HEK293 (cell line): ENCODE data around the gene PPA1.

ENCODE experiments used
- GLI2 ChIP-seq: fragments of 450-650 bp; formaldehyde crosslinking; IDR thresholded peaks from 2 replicates; pipeline ENCODE4; 2017; ENCODE audit warnings: missing biosample characterization, missing genetic modification characterization, low read depth, borderline replicate concordance
- KLF16 ChIP-seq: fragments of 450-650 bp; formaldehyde crosslinking; IDR thresholded peaks from 2 replicates; pipeline ENCODE4 v1.5.1; 2017; ENCODE audit warnings: missing biosample characterization, missing genetic modification characterization
- PRDM4 ChIP-seq: fragments of 450-650 bp; formaldehyde crosslinking; IDR thresholded peaks from 2 replicates; pipeline ENCODE4 v1.5.1; 2017; ENCODE audit warnings: missing biosample characterization, missing genetic modification characterization
- YY1 ChIP-seq: fragments of 450-650 bp; formaldehyde crosslinking; IDR thresholded peaks from 2 replicates; pipeline ENCODE4 v1.5.1; 2018; ENCODE audit warnings: missing biosample characterization, missing genetic modification characterization
- ZNF19 ChIP-seq: fragments of 450-650 bp; formaldehyde crosslinking; IDR thresholded peaks from 2 replicates; pipeline ENCODE4; 2016; ENCODE audit warnings: missing biosample characterization, missing genetic modification characterization, low read depth
- ZNF23 ChIP-seq: fragments of 450-650 bp; formaldehyde crosslinking; IDR thresholded peaks from 2 replicates; pipeline ENCODE4 v1.5.1; 2016; ENCODE audit warnings: missing biosample characterization, missing genetic modification characterization, borderline replicate concordance
- ZNF24 ChIP-seq: fragments of 450-650 bp; formaldehyde crosslinking; IDR thresholded peaks from 2 replicates; pipeline ENCODE4 v1.5.1; 2016; ENCODE audit warnings: missing biosample characterization, missing genetic modification characterization
- ZNF274 ChIP-seq, 2 experiments: fragments of 200-500 bp in 1 of 2; fragments of 450-650 bp in 1 of 2; sonication (Bioruptor generic) in 1 of 2; formaldehyde crosslinking in 1 of 2; IDR thresholded peaks; 2 replicates each; pipeline versions ENCODE4 v1.5.1 to v1.6.1; 2014 to 2016; ENCODE audit warnings: borderline replicate concordance in 1 of 2, inconsistent platforms in 1 of 2, low read length in 1 of 2, missing biosample characterization in 1 of 2, missing genetic modification characterization in 1 of 2
- ZNF335 ChIP-seq: fragments of 450-650 bp; formaldehyde crosslinking; conservative IDR thresholded peaks from 2 replicates; pipeline ENCODE4 v1.5.1; 2016; ENCODE audit warnings: missing biosample characterization, missing genetic modification characterization
- ZNF449 ChIP-seq: fragments of 450-650 bp; formaldehyde crosslinking; IDR thresholded peaks from 2 replicates; pipeline ENCODE4 v1.5.1; 2017; ENCODE audit warnings: missing biosample characterization, mild to moderate bottlenecking, missing genetic modification characterization, moderate library complexity
- ZNF596 ChIP-seq: fragments of 450-650 bp; IDR thresholded peaks from 2 replicates; pipeline ENCODE4 v1.5.0; 2018; ENCODE audit warnings: missing biosample characterization, mild to moderate bottlenecking, missing genetic modification characterization, moderate library complexity
- ZNF792 ChIP-seq: fragments of 450-650 bp; formaldehyde crosslinking; IDR thresholded peaks from 2 replicates; pipeline ENCODE4 v1.5.1; 2016; ENCODE audit warnings: missing biosample characterization, missing genetic modification characterization
- TF ChIP-seq, protein P1 (sequence below): fragments of 450-650 bp; formaldehyde crosslinking; IDR thresholded peaks from 2 replicates; pipeline ENCODE4 v1.5.1; 2016; ENCODE audit warnings: missing biosample characterization, missing genetic modification characterization

GRCh38 chr10:70267161-70267933 lies 34.1 kb upstream of the PPA1 start:
- no peak for TF ChIP-seq PRDM4 (tag by site-specific recombination)
- TF ChIP-seq GLI2: no peak
- no peak for TF ChIP-seq ZNF23
- no peak for TF ChIP-seq YY1
- TF ChIP-seq ZNF449 (tag by site-specific recombination): no peak
- no peak for TF ChIP-seq ZNF596 (tag by site-specific recombination)
- TF ChIP-seq, protein P1, sequence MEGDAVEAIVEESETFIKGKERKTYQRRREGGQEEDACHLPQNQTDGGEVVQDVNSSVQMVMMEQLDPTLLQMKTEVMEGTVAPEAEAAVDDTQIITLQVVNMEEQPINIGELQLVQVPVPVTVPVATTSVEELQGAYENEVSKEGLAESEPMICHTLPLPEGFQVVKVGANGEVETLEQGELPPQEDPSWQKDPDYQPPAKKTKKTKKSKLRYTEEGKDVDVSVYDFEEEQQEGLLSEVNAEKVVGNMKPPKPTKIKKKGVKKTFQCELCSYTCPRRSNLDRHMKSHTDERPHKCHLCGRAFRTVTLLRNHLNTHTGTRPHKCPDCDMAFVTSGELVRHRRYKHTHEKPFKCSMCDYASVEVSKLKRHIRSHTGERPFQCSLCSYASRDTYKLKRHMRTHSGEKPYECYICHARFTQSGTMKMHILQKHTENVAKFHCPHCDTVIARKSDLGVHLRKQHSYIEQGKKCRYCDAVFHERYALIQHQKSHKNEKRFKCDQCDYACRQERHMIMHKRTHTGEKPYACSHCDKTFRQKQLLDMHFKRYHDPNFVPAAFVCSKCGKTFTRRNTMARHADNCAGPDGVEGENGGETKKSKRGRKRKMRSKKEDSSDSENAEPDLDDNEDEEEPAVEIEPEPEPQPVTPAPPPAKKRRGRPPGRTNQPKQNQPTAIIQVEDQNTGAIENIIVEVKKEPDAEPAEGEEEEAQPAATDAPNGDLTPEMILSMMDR (tag by site-specific recombination): no peak
- TF ChIP-seq ZNF792 (tag by site-specific recombination): no peak
- no peak for TF ChIP-seq ZNF19 (tag by site-specific recombination)
- TF ChIP-seq KLF16 (tag by site-specific recombination): no peak
- no peak for TF ChIP-seq ZNF274 (IDR thresholded peaks at IDR 0.05; ENCODE audit: low read length)
- no peak for TF ChIP-seq ZNF274 (tag by site-specific recombination; IDR thresholded peaks at IDR 0.05; ENCODE audit: borderline replicate concordance)
- no peak for TF ChIP-seq ZNF24
- TF ChIP-seq ZNF335 (tag by site-specific recombination): peak; percentile 72
